ENCODE results near the gene PLXNA4. TPM values are rescaled to one million over a fixed set of nuclear protein-coding genes. Genes with fewer than 3 reads are reported as not detected.

The PLXNA4 gene
- total RNA-seq, 4 donors from 2014 or later, result 4.8 to 19.7 (median 10.7) TPM

- H3K27ac ChIP-seq, result no peak overlapping the region
- no CpG with 5 or more reads among the region's 2 CpGs for WGBS, 2 donors (ENCODE audit: low coverage in 1 of 2)
- TF ChIP-seq EP300 (IDR thresholded peaks at IDR 0.05) (no peak), POLR2A (IDR thresholded peaks at IDR 0.05) (no peak), CTCF (IDR thresholded peaks at IDR 0.05) (no peak), POLR2AphosphoS5 (IDR thresholded peaks at IDR 0.05) (no peak)
- H3K4me3 ChIP-seq, result no peak overlapping the region
- no peaks in the 10 kb centered on the region for H3K27me3 ChIP-seq
- no peaks in the 10 kb centered on the region for H3K36me3 ChIP-seq
- H3K9me3 ChIP-seq, result no peaks in the 10 kb centered on the region
- no peak for ATAC-seq
- H3K4me1 ChIP-seq, result peaks cover 0 to 7% (median 0%) of the 10 kb centered on the region in 3 donors
These were observed 488.8 kb downstream of the PLXNA4 start for GRCh38 chr7:132087421-132087820.

- Histone ChIP-seq H3K27me3 (no peaks in the 10 kb centered on the region), H3K4me3 (no peak overlapping the region), H3K9me3 (no peaks in the 10 kb centered on the region), H3K27ac (no peak overlapping the region), H3K4me1 (peaks cover 3 to 33% (median 13%) of the 10 kb centered on the region in 3 donors), H3K36me3 (no peaks in the 10 kb centered on the region)
- TF ChIP-seq POLR2A (IDR thresholded peaks at IDR 0.05) (no peak), POLR2AphosphoS5 (IDR thresholded peaks at IDR 0.05) (no peak), EP300 (IDR thresholded peaks at IDR 0.05) (no peak), CTCF (IDR thresholded peaks at IDR 0.05) (no peak)
- no peak for ATAC-seq
- WGBS, 2 donors (ENCODE audit: low coverage in 1 of 2), result 72 to 89% methylated on average over 6 to 8 of the region's 8 CpGs
These were observed 491.4 kb downstream of the PLXNA4 start for GRCh38 chr7:132084776-132085388.

GRCh38 chr7:132083537-132084123 is 492.6 kb downstream of the PLXNA4 start:
- Histone ChIP-seq H3K27ac (no peak overlapping the region), H3K4me1 (peaks cover 3 to 45% (median 13%) of the 10 kb centered on the region in 3 donors), H3K9me3 (no peaks in the 10 kb centered on the region), H3K4me3 (no peak overlapping the region), H3K27me3 (no peaks in the 10 kb centered on the region), H3K36me3 (no peaks in the 10 kb centered on the region)
- TF ChIP-seq POLR2AphosphoS5 (IDR thresholded peaks at IDR 0.05), result no peak
- TF ChIP-seq CTCF (IDR thresholded peaks at IDR 0.05), result no peak
- TF ChIP-seq EP300 (IDR thresholded peaks at IDR 0.05), result no peak
- no peak for TF ChIP-seq POLR2A (IDR thresholded peaks at IDR 0.05)
- WGBS, 2 donors (ENCODE audit: low coverage in 1 of 2), result 89 to 94% methylated on average over 7 of the region's 8 CpGs
- no peak for ATAC-seq

GRCh38 chr7:132083126-132083525 is 493.1 kb downstream of the PLXNA4 start:
- TF ChIP-seq POLR2AphosphoS5 (IDR thresholded peaks at IDR 0.05) (no peak), POLR2A (IDR thresholded peaks at IDR 0.05) (no peak), CTCF (IDR thresholded peaks at IDR 0.05) (no peak), EP300 (IDR thresholded peaks at IDR 0.05) (no peak)
- Histone ChIP-seq H3K4me1 (peaks cover 3 to 49% (median 13%) of the 10 kb centered on the region in 3 donors), H3K27me3 (no peaks in the 10 kb centered on the region), H3K4me3 (no peak overlapping the region), H3K36me3 (no peaks in the 10 kb centered on the region), H3K27ac (no peak overlapping the region), H3K9me3 (no peaks in the 10 kb centered on the region)
- no peak for ATAC-seq
- WGBS, 2 donors (ENCODE audit: low coverage in 1 of 2), result 80 to 92% methylated on average over 3 to 5 of the region's 10 CpGs

- no peaks in the 10 kb centered on the region for H3K36me3 ChIP-seq
- peaks cover 3 to 57% (median 13%) of the 10 kb centered on the region in 3 donors for H3K4me1 ChIP-seq
- ATAC-seq, result no peak
- no peaks in the 10 kb centered on the region for H3K27me3 ChIP-seq
- no peak overlapping the region for H3K4me3 ChIP-seq
- H3K27ac ChIP-seq, result peak overlapping the region in 3 of 4 donors; percentile 63 to 79 (median 71)
- H3K9me3 ChIP-seq, result no peaks in the 10 kb centered on the region
- WGBS, 2 donors (ENCODE audit: low coverage in 1 of 2), result 20 to 33% methylated on average over 1 of the region's 1 CpG
- TF ChIP-seq CTCF (IDR thresholded peaks at IDR 0.05) (no peak), POLR2A (IDR thresholded peaks at IDR 0.05) (no peak), EP300 (IDR thresholded peaks at IDR 0.05) (no peak), POLR2AphosphoS5 (IDR thresholded peaks at IDR 0.05) (no peak)
These were observed 493.9 kb downstream of the PLXNA4 start for GRCh38 chr7:132082394-132082793.

Data from gastroesophageal sphincter (tissue), 4 donors.